NB4 (cell line): ENCODE data around the gene PIK3AP1.

Experiments
- DNase-seq: peaks from one replicate; pipeline ENCODE4 v3.0.0; 2010; ENCODE audit warnings: low read depth
- H3K4me3 ChIP-seq: one replicate; pipeline ENCODE4 v1.5.1; 2011; ENCODE audit warnings: mild to moderate bottlenecking, low read depth, low read length, moderate library complexity
- MYC ChIP-seq: IDR thresholded peaks from 2 replicates; pipeline ENCODE4 v1.6.1; 2011; ENCODE audit warnings: low read depth, low read length
- POLR2A ChIP-seq: IDR thresholded peaks from 2 replicates; pipeline ENCODE4 v1.6.1; 2011; ENCODE audit warnings: mild to moderate bottlenecking; ENCODE audit not compliant: insufficient read length; ENCODE audit errors: extremely low read depth
- TF ChIP-seq, protein P1 (sequence below): IDR thresholded peaks from one replicate; pipeline ENCODE4 v1.5.1; 2012; ENCODE audit warnings: low read depth, low read length
- TF ChIP-seq, protein P2 (sequence below): IDR thresholded peaks from 2 replicates; pipeline ENCODE4 v1.6.1; 2011; ENCODE audit warnings: low read depth, low read length

The PIK3AP1 gene

DNA sequence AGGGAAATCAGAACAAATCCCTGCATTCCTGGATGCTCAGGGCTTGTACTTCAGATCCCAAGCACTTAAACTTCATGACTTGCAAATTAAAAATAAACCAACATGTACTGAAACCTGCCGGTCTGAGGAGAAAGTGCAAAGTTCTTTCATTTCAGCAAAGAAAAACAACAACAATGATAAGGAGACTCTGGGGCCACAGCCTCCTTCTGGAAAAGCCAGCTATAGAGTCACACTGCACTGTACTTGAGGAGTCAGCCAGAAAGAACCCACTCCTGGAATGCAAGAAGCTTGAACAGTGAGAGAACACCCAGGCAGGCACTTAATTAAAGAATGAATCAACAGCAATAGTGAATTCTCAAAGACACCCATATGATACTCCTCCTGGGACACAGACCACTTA is 83.8 kb downstream of the PIK3AP1 start:
- DNase-seq: no peak
- no peak for TF ChIP-seq POLR2A
- TF ChIP-seq MYC: no peak
- no peak overlapping the region for H3K4me3 ChIP-seq

DNA sequence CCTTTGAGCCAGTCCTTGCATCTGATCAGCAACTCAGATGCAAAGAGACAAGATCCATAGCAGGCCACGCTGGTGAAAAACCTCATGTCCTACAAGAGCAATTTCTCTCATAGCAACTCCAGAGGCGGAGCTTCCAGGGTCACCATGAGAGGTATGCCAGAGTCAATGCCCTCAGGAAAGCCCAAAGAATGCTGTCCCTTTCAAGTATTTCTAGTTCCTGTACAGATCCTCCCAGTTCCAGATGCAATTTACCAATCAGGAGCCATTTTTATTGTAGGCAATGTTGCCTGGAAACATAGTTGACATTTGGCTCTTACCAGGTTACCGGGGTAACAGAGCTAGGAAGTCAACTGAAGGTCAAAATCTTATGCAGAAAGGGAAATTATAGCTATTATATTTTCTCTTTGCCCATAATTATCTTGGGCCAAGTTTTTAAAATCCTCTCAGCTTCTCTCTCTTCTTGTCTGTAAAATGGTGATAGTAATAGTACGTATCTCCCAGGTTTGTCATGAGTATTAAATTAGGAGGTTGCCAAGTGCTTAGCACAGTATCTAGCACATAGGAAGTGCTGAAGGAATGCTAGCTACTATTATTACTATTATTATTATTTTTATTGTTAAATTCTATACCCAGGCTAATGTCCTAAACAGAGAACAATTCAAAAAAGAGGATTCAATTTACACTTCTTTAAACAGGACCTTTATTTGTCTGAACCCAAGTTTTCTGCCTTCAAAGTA is 87.2 kb downstream of the PIK3AP1 start:
- H3K4me3 ChIP-seq: no peak overlapping the region
- DNase-seq: no peak
- no peak for TF ChIP-seq MYC
- TF ChIP-seq, protein P1, sequence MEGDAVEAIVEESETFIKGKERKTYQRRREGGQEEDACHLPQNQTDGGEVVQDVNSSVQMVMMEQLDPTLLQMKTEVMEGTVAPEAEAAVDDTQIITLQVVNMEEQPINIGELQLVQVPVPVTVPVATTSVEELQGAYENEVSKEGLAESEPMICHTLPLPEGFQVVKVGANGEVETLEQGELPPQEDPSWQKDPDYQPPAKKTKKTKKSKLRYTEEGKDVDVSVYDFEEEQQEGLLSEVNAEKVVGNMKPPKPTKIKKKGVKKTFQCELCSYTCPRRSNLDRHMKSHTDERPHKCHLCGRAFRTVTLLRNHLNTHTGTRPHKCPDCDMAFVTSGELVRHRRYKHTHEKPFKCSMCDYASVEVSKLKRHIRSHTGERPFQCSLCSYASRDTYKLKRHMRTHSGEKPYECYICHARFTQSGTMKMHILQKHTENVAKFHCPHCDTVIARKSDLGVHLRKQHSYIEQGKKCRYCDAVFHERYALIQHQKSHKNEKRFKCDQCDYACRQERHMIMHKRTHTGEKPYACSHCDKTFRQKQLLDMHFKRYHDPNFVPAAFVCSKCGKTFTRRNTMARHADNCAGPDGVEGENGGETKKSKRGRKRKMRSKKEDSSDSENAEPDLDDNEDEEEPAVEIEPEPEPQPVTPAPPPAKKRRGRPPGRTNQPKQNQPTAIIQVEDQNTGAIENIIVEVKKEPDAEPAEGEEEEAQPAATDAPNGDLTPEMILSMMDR: no peak
- no peak for TF ChIP-seq POLR2A
- TF ChIP-seq, protein P2, sequence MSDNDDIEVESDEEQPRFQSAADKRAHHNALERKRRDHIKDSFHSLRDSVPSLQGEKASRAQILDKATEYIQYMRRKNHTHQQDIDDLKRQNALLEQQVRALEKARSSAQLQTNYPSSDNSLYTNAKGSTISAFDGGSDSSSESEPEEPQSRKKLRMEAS: no peak

DNA sequence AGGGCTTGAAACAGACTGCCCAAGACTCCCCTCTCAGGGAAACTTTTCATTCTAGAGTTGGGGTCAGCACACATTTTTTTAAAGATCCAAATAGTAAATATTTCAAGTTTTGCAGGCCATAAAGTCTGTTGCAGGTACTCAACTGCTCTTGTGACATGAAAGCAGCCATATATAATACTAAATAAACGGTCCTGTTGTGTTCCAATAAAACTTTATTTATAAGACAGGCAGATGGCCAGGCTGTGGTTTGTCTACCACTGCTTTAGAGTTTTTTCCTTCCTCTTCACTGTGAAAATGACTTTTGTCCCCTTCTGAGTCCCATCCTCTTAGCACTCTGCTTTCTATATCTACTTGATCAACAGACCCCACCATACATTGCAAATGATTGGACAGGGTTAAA is 93.0 kb downstream of the PIK3AP1 start:
- no peak for DNase-seq
- TF ChIP-seq MYC: no peak
- TF ChIP-seq, protein P2: no peak
- no peak for TF ChIP-seq POLR2A
- TF ChIP-seq, protein P1: no peak
- H3K4me3 ChIP-seq: no peak overlapping the region

DNA sequence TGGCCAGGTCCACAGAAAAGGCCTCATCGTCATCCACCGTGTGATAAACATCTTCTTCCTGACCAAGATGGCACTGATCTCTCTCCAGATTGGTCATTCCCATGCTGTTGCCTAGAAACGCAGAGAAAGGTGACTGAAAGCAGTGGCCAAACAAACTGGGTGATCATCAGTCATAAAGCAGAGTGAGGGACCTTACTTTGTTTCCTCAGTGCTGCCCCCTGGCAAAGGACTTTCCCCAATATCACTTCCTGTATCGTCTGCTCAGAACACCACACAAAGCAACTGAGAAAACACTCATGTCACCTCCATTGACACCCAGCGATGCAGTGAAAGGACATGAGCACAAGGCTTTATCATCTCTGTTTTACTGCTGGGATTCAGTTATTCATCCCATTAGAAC is 93.5 kb downstream of the PIK3AP1 start:
- H3K4me3 ChIP-seq: no peak overlapping the region
- TF ChIP-seq, protein P1: peak; percentile 30
- no peak for TF ChIP-seq POLR2A
- TF ChIP-seq MYC: no peak
- TF ChIP-seq, protein P2: no peak
- DNase-seq: peak; percentile 38

DNA sequence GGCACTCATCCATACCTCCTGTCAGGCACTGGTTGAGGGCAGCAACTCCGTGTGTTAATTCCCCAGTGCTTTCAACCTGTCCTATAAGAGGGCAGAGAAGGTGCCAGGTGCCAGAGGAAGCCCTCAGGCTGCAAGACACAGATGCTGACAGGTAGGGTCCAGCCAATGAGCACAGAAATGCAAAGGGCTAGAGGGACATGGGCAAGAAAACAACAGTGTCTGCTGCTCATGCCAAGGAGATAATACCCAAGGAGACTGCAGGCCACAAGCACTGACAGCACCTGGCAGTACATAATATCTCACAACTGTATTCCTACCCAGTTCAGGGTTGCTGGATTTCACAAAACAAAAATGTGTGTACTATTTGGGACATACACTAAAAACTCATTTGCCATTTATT is 95.1 kb downstream of the PIK3AP1 start:
- no peak for TF ChIP-seq POLR2A
- no peak for TF ChIP-seq MYC
- TF ChIP-seq, protein P1: no peak
- TF ChIP-seq, protein P2: no peak
- no peak overlapping the region for H3K4me3 ChIP-seq
- no peak for DNase-seq

DNA sequence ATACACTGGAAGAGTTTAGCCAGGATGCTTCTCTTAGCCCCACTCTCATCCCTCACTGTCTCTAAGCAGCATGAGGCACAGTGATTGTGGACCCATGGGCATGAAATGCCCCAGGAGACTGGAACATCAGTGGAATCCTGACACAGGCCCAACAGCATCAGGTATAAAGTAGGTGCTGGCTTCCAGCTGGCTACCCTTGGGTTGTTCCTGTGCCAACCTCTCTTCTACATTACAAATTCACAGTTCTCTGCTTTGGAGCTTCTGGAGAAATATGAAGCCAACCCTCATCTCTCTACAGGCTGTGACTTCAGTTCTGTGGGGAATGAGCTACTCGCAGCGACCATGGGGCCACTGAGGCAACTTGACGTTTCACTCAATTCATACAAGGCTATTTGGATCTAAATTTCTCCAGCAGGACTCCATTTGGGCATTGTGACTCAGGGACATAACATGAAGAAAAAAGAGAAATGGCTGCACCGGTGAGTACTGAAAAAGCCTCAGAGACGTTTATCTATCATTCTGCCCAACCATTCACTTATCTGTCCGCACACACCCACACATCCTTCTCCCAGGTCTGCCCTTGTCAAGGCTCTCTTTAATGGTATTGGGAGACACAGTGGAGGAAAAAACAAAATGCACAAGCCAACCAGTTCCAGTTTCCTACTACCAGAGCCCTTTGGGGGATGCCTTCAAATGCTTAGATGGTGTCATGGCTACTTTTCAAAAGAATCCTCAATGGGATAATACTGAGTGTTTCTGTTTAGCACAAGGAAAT is 98.1 kb downstream of the PIK3AP1 start:
- H3K4me3 ChIP-seq: no peak overlapping the region
- TF ChIP-seq, protein P1: no peak
- TF ChIP-seq, protein P2: no peak
- TF ChIP-seq POLR2A (no peak), MYC (no peak)
- no peak for DNase-seq
